AG09309 (cell line): ENCODE data around the gene ACACB.
A peak's percentile ranks its signal among the peaks of the same experiment; 100 is the strongest.

Experiments used
- DNase-seq: peaks from one replicate; pipeline ENCODE4 v3.0.0-alpha.2; 2010; ENCODE audit warnings: low read depth
- H3K4me3 ChIP-seq: 2 replicates; pipeline ENCODE4 v1.5.1; 2011; ENCODE audit warnings: mild to moderate bottlenecking, low read depth, low read length, moderate library complexity; ENCODE audit not compliant: control insufficient read depth
- CTCF ChIP-seq: IDR thresholded peaks from 2 replicates; pipeline ENCODE4 v1.5.1; 2011; ENCODE audit warnings: mild to moderate bottlenecking, low read depth, low read length, inconsistent platforms; ENCODE audit not compliant: insufficient read depth, control insufficient read depth; ENCODE audit errors: missing control alignments

Gene ACACB

DNA sequence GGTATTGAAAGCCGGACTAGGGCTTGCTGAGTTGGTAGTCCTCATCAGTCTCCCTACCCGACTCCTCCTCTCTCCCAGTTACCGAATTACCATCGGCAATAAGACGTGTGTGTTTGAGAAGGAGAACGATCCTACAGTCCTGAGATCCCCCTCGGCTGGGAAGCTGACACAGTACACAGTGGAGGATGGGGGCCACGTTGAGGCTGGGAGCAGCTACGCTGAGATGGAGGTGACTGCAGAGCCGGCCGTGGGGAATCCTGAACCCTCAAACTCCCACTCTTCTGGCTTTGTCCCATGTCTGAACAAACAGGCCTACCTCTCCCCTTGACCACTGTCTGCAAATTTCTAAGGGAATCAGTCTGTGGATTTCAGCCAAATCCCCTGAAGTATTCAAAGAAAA, 82.9 kb downstream of the ACACB start:
- H3K4me3 ChIP-seq = no peak overlapping the region
- TF ChIP-seq CTCF = no peak
- DNase-seq = no peak

- H3K4me3 ChIP-seq = no peak overlapping the region
- DNase-seq = no peak
- TF ChIP-seq CTCF = no peak
These were observed 84.6 kb downstream of the ACACB start for GRCh38 chr12:109200825-109201495.

- no peak for DNase-seq
- TF ChIP-seq CTCF = no peak
- no peak overlapping the region for H3K4me3 ChIP-seq
These were observed 85.1 kb downstream of the ACACB start for GRCh38 chr12:109201496-109201885.

GRCh38 chr12:109202770-109203169, 86.4 kb downstream of the ACACB start:
- no peak overlapping the region for H3K4me3 ChIP-seq
- peak; percentile 11 for DNase-seq
- TF ChIP-seq CTCF = no peak

DNA sequence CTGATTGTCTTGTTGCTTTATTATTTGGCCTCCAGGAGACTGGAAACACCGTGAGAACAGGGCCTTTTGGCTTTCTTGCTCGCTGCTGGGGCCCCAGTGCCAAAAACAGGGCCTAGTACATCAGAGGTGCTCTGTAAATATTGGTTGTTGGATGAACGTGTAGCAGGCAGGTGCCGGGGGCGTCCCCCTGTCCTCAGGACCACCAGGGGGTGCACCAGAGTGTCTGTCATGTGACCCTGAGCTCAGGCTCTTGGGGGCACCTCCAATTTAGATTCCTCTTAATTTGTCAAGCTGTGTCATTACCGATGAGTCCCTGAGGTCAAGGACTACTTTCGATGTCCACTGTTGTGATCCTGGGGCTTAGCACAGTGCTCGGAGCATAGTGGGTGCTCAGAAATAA, 87.1 kb downstream of the ACACB start:
- H3K4me3 ChIP-seq = no peak overlapping the region
- DNase-seq = no peak
- TF ChIP-seq CTCF = no peak

DNA sequence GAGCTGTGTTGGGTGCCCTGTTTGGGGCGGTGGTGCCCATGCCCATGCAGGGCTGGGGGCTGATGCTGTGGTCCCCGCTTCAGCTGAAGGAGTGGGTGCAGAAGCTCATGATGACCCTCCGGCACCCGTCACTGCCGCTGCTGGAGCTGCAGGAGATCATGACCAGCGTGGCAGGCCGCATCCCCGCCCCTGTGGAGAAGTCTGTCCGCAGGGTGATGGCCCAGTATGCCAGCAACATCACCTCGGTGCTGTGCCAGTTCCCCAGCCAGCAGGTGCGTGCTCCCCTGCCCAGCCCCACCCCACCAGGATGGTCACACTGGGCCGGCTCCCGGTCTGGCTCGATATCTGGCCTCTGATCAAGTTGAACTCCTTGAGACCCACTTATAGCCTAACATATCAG, 92.7 kb downstream of the ACACB start:
- TF ChIP-seq CTCF = no peak
- no peak overlapping the region for H3K4me3 ChIP-seq
- no peak for DNase-seq
